ENCODE data around the gene AKAP13. TPM values are rescaled to one million over a fixed set of nuclear protein-coding genes. Genes with fewer than 3 reads are reported as not detected.

Gene AKAP13
- total RNA-seq, 1 donor from 2014 or later = 443 TPM

GRCh38 chr15:85515212-85515611 lies 134.8 kb downstream of the AKAP13 start:
- intact Hi-C loops (cut with DNase I) = no loop called here
- Histone ChIP-seq H3K4me3 (no peak overlapping the region), H3K4me1 (peaks cover 11% of the 10 kb centered on the region), H3K27me3 (ENCODE audit: low read depth) (no peaks in the 10 kb centered on the region), H3K36me3 (no peaks in the 10 kb centered on the region), H3K27ac (no peak overlapping the region), H3K9me3 (no peaks in the 10 kb centered on the region)
- DNase-seq = no peak
- peak in 1 of 2 donors; percentile 31 for ATAC-seq
- no peak for TF ChIP-seq CTCF (IDR thresholded peaks at IDR 0.05)

- Histone ChIP-seq H3K4me3 (no peak overlapping the region), H3K27ac (no peak overlapping the region), H3K9me3 (no peaks in the 10 kb centered on the region), H3K27me3 (ENCODE audit: low read depth) (no peaks in the 10 kb centered on the region), H3K4me1 (peaks cover 11% of the 10 kb centered on the region), H3K36me3 (peaks cover 5% of the 10 kb centered on the region)
- intact Hi-C loops (cut with DNase I) = no loop called here
- no peak for TF ChIP-seq CTCF (IDR thresholded peaks at IDR 0.05)
- no peak for DNase-seq
- ATAC-seq = no peak
Measured at GRCh38 chr15:85517086-85517485, 136.7 kb downstream of the AKAP13 start.

GRCh38 chr15:85518979-85519761 lies 138.8 kb downstream of the AKAP13 start:
- no peak for TF ChIP-seq CTCF (IDR thresholded peaks at IDR 0.05)
- Histone ChIP-seq H3K27ac (no peak overlapping the region), H3K27me3 (ENCODE audit: low read depth) (no peaks in the 10 kb centered on the region), H3K4me3 (no peak overlapping the region), H3K4me1 (peaks cover 11% of the 10 kb centered on the region), H3K36me3 (peaks cover 11% of the 10 kb centered on the region), H3K9me3 (no peaks in the 10 kb centered on the region)
- DNase-seq = no peak
- intact Hi-C loops (cut with DNase I) = no loop called here
- ATAC-seq = no peak

GRCh38 chr15:85520650-85521049 lies 140.2 kb downstream of the AKAP13 start:
- no peak for DNase-seq
- H3K36me3 ChIP-seq = peaks cover 11% of the 10 kb centered on the region
- TF ChIP-seq CTCF (IDR thresholded peaks at IDR 0.05) = no peak
- intact Hi-C loops (cut with DNase I) = no loop called here
- no peak overlapping the region for H3K4me3 ChIP-seq
- no peaks in the 10 kb centered on the region for H3K9me3 ChIP-seq
- H3K27me3 ChIP-seq (ENCODE audit: low read depth) = no peaks in the 10 kb centered on the region
- peaks cover under 1% of the 10 kb centered on the region for H3K4me1 ChIP-seq
- ATAC-seq = no peak
- H3K27ac ChIP-seq = no peak overlapping the region

- TF ChIP-seq CTCF (IDR thresholded peaks at IDR 0.05) = no peak
- H3K36me3 ChIP-seq = peaks cover 11% of the 10 kb centered on the region
- H3K4me1 ChIP-seq = peaks cover 22% of the 10 kb centered on the region
- DNase-seq (no peak), ATAC-seq (no peak)
- no peaks in the 10 kb centered on the region for H3K27me3 ChIP-seq (ENCODE audit: low read depth)
- H3K27ac ChIP-seq = no peak overlapping the region
- no peak overlapping the region for H3K4me3 ChIP-seq
- no peaks in the 10 kb centered on the region for H3K9me3 ChIP-seq
- intact Hi-C loops (cut with DNase I) = no loop called here
Measured at GRCh38 chr15:85523530-85523929, 143.1 kb downstream of the AKAP13 start.
